Measurements from ENCODE around the gene CCDC127.
"Not testable (repeated sequence)": the region's sequence is repeated elsewhere in the genome, so short reads cannot be mapped to it uniquely, and the experiment has no call there.

The CCDC127 gene

DNA sequence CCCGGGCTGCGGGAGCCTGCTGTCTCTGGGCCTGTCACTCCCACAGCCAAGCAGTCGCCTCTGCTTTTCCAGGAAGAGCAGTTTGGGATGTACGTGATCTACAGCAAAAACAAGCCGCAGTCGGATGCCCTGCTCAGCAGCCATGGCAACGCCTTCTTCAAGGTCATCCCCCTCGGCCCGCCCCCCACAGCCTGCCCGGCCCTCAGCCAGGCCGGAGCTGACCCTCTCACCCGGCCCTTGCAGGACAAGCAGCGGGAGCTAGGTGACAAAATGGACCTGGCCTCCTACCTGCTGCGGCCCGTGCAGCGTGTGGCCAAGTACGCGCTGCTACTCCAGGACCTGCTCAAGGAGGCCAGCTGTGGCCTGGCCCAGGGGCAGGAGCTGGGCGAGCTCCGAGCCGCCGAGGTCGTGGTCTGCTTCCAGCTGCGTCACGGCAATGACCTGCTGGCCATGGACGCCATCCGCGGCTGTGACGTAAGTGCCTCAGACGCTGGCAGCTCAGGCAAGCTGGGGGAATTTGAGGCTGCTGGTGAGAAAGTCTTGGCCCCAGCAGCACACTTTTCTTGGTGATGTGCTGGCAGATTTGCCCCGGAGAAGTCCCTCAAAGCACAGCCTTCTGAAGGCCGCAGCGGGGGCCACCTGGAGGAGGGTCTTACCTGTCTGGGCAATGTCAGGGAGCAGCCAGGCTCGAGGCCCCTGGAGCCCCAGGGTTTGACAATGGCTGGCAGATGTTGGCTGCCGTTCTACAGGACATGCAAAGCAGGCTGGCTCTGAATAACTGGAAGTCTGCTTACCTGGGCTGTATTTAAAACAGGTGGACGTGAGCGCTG, 46.8 kb downstream of the CCDC127 start:
- DNase-seq, result no peak

DNA sequence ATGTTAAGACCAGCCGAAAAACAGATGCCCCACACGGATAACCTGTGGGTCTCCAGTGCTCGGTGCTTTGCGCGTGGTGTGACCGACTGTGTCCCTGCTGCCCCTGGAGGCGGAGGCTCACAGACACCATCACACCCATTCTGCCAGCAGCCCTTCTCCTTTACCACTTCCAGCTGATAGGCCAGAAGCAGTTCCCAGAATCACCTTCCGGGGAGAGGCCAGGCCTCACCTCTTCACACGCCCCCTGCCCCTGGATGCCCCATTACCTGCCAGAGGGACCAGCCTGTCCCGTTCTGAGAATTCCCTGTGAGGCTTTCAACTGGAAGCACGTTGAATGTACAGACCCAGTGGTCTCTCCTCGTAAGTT, 48.2 kb downstream of the CCDC127 start:
- DNase-seq, result no peak

DNA sequence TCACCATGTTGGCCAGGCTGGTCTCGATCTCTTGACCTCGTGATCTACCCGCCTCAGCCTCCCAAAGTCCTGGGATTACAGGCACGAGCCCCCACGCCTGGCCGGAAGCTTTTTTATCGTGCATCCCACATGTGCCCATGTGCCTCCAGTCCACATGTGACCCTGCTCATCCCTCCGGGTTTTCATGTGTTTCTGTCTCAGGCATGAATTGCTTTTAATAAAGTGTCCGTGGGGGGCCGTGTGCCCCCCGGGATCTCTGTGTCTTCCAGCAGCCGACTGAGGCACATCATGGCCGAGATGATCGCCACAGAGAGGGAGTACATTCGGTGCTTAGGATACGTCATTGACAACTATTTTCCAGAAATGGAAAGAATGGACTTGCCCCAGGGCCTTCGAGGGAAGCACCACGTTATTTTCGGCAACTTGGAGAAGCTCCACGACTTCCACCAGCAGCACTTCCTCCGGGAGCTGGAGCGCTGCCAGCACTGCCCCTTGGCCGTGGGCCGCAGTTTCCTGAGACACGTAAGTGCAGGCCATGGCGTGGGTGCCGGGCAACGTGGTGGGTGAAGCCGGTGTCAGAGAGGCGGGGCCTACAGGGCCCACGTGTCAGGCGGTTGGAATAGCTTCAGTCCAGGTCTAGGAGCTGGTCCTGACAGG, 48.8 kb downstream of the CCDC127 start:
- DNase-seq, result no peak

DNA sequence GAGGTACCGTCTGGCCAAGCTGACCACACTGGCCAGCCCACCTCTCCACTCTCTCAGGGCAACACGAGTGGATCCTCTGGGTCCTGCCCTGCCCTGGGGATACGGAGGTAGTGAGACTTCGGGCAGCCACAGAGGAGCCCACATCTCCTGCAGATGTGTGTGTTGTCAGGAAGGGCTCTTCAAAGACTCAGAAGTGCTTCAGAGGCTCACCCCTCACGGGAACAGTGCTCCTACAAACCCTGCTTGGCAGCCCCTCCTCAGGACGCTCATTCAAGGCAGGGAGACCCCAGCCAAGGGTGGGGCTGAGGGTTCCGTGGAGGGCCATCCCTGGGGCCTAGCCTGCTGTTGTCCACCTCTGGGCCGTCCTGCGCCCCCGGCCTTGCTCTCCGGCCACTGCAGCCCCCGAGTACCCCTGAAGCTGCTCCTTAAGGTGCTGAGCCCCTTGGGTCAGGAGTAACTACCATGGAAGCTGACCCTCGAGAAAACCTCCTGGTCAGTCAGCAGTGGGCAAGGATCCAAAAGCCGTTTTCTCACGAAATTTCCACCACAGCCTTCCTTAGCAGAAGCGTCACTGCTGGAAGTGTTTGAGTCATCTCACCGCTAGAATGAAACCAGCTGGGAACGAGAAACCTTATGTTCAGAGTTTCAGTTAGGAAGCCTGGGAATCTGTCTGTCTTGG, 49.8 kb downstream of the CCDC127 start:
- no peak for DNase-seq

DNA sequence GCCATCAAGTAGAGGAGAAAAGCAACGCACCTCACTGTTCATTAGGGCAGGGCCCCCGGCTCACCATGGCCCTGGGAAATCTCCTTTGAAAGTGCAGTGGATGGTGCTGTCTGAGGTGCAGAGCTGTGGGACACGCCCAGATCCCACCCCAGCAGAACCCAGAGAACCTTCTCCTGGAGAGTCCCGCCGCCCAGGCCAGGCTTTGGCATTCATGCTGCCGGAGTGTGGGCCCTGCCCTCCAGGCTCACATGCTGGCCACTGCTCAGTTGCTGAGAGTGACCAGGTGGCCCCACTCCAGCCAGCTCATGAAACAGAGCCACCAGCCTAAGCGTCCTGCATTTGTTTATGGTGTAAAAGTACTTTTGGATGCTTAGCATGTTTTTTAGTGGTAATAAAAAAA, 50.4 kb downstream of the CCDC127 start:
- no peak for DNase-seq

DNA sequence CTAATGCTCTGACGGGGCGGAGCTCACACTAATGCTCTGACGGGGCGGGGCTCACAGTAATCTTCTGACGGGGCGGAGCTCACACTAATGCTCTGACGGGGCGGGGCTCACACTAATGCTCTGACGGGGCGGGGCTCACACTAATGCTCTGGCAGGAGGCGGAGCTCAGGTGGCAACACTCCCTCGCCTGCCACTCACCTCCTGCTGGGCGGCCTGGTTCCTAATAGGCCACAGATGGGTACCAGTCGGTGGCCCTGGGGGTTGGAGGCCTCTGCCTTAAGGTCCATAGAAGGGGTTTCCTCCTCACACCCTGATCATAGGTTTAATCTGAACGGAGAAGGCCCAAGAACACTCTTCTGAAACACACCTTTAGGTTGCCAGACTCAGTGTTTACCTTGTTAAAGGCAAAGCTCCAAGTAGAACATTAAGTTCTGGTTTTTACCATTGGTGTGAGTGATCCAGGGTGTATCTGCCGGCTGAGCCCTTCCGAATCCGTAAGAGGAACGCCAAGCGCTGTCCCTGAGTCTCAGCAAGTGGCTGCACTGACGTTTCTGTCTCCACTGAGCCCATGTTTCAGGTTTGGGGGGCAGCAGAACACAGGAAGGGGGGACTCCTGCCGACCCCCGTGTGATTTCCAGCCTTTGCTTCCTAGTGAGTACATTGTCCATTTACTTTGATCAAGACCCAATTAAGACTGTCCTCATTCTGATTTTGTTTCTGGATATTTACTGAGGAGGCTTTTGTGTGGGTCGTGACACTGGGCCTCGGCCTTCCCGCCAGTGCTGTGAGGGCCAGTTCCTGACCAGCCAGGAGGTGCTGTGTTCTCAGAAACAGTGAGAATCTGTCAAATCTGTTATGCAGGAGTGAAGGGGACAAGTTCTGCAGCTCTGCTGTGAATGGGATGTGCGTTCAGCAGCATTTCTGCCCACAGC, 51.2 kb downstream of the CCDC127 start:
- no peak for DNase-seq

DNA sequence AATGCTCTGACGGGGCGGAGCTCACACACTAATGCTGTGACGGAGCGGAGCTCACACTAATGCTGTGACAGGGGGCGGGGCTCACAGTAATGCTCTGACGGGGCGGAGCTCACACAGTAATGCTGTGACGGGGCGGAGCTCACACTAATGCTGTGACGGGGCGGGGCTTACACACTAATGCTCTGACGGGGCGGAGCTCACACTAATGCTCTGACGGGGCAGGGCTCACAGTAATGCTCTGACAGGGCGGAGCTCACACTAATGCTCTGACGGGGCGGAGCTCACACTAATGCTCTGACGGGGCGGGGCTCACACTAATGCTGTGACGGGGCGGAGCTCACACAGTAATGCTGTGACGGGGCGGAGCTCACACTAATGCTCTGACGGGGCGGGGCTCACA, 53.2 kb downstream of the CCDC127 start:
- not testable (repeated sequence) for DNase-seq

DNA sequence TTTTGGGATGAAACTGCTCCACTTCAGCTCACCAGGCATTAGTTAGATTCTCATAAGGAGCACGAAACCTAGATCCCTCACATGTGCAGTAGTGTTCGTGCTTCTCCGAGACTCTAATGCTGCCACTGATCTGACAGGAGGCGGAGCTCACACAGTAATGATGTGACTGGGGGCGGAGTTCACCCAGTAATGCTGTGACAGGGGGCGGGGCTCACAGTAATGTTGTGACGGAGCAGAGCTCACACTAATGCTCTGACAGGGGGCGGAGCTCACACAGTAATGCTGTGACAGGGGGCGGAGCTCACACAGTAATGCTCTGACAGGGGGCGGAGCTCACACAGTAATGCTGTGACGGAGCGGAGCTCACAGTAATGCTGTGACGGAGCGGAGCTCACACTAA, 53.7 kb downstream of the CCDC127 start:
- no peak for DNase-seq

DNA sequence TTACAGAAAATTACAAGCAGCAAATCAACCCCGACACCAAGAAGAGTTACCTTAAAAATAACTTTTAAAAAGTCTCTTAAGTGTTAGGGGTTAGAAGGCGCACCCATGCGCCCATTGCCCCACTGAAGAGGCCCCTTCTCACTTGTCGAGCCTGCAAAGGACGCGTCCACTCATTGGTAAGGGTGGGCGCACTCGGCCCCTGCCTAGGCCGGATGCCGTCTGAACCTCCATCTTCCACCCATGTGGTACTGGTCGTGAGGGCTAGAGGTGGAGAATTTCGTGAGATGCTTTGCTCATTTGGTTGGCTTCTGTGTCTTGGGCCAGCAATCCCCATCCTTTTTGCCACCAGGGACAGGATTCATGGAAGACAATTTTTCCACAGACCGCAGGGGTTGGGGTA, 54.1 kb downstream of the CCDC127 start:
- no peak for DNase-seq

DNA sequence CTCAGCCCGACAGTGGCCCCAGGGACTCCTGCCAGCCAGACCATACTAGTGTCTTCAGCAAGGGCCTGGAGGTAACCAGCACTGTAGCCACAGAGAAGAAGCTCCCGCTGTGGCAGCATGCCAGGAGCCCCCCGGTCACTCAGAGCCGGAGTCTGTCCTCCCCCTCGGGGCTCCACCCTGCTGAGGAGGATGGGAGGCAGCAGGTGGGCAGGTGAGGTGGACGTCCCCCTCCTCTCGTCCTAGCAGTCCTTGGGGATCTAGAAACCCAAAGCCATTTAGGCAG, 54.7 kb downstream of the CCDC127 start:
- DNase-seq, result no peak

DNA sequence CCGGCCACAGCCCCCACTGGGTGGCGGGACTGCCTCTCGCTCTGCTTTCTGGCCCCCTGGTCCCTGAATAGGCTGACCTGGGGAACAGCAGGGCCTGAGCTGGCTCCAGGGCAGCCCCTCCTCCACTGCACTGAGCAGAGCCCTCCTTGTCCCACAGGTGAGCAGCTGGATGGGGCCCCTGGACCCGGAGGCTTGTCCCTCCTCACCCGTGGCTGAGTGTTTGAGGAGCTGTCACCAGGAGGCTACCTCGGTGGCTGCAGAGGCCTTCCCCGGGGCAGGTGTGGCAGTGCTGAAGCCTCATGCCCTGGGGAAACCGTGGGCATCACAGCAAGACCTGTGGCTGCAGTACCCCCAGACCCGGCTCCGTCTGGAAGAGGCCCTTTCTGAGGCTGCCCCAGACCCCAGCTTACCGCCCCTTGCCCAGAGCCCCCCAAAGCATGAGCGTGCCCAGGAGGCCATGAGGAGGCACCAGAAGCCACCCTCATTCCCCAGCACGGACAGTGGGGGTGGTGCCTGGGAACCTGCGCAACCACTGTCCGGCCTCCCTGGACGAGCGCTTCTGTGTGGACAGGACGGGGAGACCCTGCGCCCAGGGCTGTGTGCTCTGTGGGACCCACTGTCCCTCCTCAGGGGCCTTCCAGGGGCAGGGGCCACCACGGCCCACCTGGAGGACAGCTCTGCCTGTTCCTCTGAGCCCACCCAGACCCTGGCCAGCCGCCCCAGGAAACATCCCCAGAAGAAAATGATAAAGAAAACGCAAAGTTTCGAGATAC, 55.2 kb downstream of the CCDC127 start:
- no peak for DNase-seq

DNA sequence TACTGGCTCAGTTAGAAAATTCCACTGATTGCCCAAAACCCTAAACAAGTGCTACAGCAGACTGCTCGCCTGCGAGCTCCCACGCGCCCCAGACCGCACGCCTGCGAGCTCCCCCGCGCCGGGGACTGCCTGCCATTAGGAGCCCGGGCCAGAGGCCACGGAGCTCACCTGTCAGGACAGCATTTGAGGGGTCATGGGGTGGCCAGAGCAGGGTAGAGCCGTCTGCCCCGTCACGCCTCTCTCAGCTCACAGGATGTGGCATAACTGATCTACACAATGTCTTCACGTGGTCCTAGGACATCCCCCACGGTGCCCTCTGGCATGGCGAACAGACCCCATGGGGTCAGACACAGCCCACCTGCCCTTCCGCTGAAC, 55.8 kb downstream of the CCDC127 start:
- DNase-seq, result no peak

DNA sequence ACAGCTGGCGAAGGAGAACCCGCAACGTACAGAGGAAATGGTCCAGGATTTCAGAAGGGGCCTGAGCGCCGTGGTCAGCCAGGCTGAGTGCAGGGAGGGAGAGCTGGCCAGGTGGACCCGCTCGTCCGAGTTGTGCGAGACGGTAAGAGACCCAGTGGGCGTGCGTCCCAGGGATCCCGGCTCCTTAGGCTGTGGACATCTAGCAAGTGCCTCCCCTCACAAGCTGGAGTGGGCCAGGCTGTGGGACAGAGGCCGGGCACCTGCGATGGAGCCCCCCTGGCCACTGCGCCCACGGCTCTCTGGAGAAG, 56.2 kb downstream of the CCDC127 start:
- no peak for DNase-seq

DNA sequence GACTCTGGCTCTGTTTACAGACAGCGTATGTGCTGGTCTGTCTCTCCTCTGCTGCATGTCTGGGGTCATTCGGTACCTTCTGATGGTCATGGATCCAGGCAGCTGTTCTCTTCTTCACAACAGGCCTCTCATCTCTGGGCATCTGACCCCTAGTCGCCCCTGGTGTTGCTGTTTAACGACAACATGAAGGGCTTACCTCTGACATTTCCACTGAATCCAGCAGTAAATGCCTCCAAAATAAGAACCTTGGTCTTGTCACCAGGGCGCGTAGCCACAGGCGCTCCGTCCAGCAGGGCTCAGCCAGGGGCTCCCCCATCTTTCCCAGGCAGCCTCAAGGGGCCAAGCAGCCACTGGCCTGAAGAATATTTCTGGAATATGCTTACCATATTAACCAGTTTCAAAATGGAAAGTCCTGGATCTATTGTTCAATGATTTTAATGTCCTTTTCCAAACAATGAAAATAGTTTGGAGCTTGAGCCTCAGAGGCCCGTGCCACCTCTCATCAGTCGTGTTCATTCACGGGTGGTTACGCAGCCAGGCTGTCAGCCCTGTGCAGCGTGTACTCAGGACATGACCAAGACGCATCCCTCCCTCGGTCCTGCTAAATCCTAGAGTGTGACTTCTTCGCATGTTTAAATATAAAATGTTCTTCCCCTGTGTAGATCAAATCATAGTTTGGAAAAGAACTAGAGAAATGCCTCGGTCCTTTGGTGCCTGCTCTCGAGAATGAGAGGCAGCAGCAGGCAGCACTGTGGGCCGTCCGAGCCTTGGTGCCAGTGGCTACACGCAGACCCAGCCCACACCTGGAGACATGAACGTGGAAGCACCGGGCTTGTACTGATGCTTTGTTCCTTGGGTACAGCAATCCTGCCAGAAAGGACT, 56.8 kb downstream of the CCDC127 start:
- no peak for DNase-seq

DNA sequence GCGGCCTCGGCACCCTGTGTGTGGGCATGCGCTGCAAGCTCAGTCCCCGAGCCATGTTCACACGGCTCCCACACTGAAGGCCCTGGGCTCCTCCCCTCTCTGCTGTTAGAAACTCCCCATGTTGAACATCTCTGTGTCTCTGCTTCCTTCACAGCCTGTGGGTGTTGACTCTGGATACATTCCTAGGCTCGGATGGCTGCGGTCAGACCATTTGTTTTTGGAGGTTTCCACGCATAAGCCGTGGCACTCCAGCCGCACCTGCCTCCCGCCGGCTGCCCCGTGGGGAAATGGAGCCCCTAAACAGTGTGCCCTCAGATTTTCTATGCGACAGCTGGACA, 57.8 kb downstream of the CCDC127 start:
- DNase-seq, result no peak

DNA sequence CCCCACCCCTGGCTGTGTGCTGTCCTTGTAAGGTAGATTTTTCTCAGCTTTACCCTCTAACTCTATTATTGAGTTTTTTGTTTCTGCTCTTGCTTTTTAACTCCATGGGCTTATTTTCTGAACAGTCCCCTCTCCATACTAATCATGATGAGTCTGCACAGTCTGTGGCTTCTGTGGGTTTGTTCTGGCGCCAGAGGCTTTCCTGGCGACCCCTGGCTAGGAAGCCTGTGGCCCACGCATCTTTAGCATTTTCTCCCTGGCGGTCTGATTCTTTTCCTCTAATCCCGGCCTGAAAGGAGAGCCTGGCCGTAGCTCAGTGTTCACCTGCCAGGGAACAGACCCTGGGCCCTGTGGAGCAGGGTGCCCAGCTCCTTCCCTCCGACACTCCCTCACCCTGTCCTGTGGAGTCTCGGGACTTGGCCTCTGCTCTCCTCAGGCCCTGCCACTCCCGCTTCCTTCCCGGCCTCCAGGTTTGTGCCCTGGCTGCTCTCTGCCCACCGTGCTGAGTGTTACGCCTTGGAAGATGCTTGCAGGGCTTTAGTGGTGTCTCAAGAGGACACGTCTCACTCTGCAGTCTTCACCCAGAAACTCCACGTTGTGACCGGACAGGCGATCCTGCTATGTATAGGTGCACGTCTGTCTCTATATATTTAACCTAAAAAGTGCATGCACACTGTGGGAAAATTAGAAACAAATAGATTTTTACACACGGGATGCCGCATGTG, 58.3 kb downstream of the CCDC127 start:
- DNase-seq, result no peak

DNA sequence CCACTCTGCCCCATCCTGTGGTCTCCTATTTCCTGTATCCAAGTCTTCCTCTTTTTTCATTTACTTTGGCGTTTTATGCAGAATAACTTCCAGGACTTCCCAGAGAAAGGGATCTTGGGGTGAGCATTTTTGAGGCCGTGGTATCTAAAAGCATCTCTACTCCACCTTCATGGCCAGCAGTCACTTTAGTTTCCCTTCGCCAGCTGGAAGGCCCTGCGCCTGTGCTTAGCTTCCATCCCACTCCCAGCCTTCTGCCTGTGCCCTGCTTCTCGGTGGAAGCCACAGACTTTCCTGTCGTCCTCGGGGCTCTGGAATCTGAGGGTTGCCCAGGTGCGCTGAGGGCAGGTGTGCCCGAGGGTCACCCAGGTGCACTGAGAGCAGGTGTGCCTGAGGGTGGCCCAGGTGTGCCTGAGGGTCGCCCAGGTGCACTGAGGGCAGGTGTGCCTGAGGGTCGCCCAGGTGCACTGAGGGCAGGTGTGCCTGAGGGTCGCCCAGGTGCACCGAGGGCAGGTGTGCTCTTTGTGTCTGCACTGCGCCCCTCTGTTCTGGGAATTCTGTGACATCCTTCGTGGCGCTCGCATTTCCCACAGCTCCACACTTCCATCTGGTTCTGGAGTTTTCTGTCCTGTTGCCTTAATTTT, 59.0 kb downstream of the CCDC127 start:
- DNase-seq, result no peak

DNA sequence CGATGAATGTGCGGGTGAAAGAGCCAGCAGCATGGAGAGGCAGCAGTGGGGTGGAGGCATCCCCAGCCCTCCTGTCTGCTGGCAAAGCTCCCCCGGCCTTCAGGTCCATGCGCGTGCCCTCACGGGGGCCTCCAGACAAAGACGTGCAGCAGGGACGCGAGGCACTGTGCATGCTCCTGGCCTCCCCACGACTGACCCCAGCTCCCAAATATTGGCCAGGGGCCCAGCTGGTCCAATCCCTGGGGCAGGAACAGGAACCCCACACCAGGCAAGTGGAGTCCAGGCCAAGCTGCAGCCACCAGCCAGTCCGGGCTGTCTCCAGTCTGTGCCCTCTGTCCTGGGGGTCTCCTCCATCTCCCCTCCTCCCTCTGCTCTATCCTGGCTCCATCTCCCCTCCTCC, 60.2 kb downstream of the CCDC127 start:
- no peak for DNase-seq

DNA sequence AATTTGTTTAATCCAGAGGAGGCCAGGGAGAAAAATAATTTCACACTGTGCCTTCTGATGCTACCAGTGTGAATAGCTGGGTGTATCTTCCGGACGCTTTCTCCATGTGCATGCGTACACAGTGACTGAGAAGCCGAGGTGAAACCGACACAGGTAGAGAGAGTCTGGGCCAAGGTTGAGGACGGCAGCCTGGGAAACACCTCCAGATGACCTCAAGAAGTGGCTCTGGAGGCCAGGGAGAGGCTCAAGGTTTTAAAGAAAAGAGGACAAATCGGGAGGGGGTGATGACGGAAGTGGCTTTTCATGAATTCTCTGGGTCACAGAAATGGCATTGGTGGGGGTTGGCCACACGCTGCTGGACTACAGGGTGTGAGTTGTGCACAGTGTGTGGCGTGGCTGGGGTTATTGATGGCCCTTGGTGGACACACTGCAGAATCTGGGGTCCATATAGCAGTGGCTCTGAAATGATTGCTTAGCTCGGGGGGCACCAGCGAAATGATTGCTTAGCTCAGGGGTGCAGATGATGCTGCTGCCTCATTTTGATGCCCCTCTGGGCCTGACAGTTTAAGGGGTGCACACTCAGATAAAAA, 60.7 kb downstream of the CCDC127 start:
- no peak for DNase-seq

DNA sequence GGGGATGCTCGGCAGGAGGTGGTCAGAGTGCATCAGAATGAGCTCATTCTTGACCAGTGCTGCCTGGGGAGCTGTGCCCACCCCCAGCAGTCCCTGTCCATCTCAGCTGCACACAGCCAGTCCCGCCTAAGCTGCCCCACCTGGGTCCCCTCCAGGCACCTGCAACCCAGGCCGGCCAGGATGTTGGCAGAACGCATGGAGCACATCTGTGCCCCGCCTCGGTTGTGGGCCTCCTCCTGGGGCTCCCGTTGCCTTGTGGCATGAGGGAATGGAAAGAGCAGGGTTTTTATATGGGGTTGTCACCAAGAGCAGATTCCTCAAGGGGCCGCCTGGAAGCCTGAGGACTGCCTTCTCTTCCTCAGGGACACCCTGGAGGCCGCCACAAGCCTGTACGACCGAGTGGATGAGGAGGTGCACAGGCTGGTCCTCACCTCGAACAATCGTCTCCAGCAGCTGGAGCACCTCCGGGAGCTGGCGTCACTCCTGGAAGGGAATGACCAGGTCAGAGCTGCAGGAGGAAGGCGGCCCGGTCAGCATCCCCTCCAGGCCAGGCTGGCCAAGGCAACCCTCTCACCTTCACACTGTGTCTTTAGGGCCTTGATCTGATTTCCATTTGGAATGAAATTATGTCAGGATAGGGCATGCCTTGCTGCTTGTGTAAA, 61.4 kb downstream of the CCDC127 start:
- DNase-seq, result no peak

Data from DMS79 treated with DMSO at 0.1 percent for 48 hours (cell line).